Measurements from ENCODE around the gene EXOSC10. TPM values are rescaled to one million over a fixed set of nuclear protein-coding genes. Genes with fewer than 3 reads are reported as not detected.
"Not testable (repeated sequence)": the region's sequence is repeated elsewhere in the genome, so short reads cannot be mapped to it uniquely, and the experiment has no call there.

EXOSC10 gene
- total and polyA plus RNA-seq, 2 donors (not counting 3 experiments of a cell fraction or from before 2014, with no cell fraction given): 74.9 to 103 TPM

- H3K9ac ChIP-seq (replicated peaks; ENCODE audit: extremely low read depth, insufficient read depth, low read length): no peak overlapping the region
- no peaks in the 10 kb centered on the region for H3K27me3 ChIP-seq (ENCODE audit: control insufficient read depth in 2 of 2, insufficient read depth in 2 of 2, low read length in 2 of 2)
- DNase-seq (ENCODE audit: low read depth, low spot score) (no peak), FAIRE-seq (no peak)
- no peak overlapping the region for H2AFZ ChIP-seq (ENCODE audit: low read depth, low read length)
- ChIA-PET CTCF (no interaction called here), POLR2A (no interaction called here)
- no peak overlapping the region for H3K4me2 ChIP-seq (ENCODE audit: insufficient read depth, low read length)
- peaks cover 5 to 7% of the 10 kb centered on the region in 2 experiments for H3K36me3 ChIP-seq (ENCODE audit: control insufficient read depth in 2 of 2, extremely low read depth in 1 of 2, insufficient read depth in 2 of 2, low read length in 2 of 2)
- H3K9me1 ChIP-seq (replicated peaks; ENCODE audit: control insufficient read depth, extremely low read depth, insufficient read depth, low read length): no peaks in the 10 kb centered on the region
- no peaks in the 10 kb centered on the region for H4K20me1 ChIP-seq (replicated peaks; ENCODE audit: control insufficient read depth, extremely low read depth, insufficient read depth, low read length)
- peaks cover 12% of the 10 kb centered on the region for H3K4me1 ChIP-seq (ENCODE audit: control insufficient read depth, extremely low read depth, insufficient read depth, low read length)
- H3K4me3 ChIP-seq (replicated peaks in 1 of 3; ENCODE audit: insufficient read depth in 1 of 3, low read depth in 1 of 3, low read length in 3 of 3): no peak overlapping the region
- intact Hi-C loops (cut with micrococcal nuclease): no loop called here
- H3K27ac ChIP-seq (ENCODE audit: insufficient read depth, low read depth, low read length): no peak overlapping the region
- TF ChIP-seq JUN (IDR thresholded peaks at IDR 0.05; ENCODE audit: borderline replicate concordance, insufficient read depth, insufficient read length, low read depth) (no peak), GATA2 (IDR thresholded peaks at IDR 0.05; ENCODE audit: insufficient read depth, insufficient read length, low read depth, low read length) (no peak), EZH2 (IDR thresholded peaks at IDR 0.05; ENCODE audit: borderline replicate concordance, low read depth, low read length, severe bottlenecking) (no peak), POLR2A (IDR thresholded peaks at IDR 0.05; ENCODE audit: low read depth, low read length) (no peak), CTCF (IDR thresholded peaks at IDR 0.05; ENCODE audit: extremely low read depth in 1 of 2, insufficient read depth in 1 of 2, low read depth in 1 of 2, low read length in 2 of 2) (no peak), MYC (IDR thresholded peaks at IDR 0.05; ENCODE audit: low read depth, low read length) (no peak), POLR2AphosphoS5 (IDR thresholded peaks at IDR 0.05; ENCODE audit: insufficient read depth, low read depth, low read length) (no peak), FOS (IDR thresholded peaks at IDR 0.05; ENCODE audit: borderline replicate concordance, insufficient read depth, low read length) (no peak), MAX (IDR thresholded peaks at IDR 0.05; ENCODE audit: insufficient read depth, insufficient read length) (no peak)
- dilution Hi-C loops (cut with MboI; ENCODE audit: extremely low pct_ligation_motif_present, low sequenced_read_pairs): no loop called here
- H3K79me2 ChIP-seq (ENCODE audit: control insufficient read depth, insufficient read depth, low read length): peaks cover 20% of the 10 kb centered on the region
- no peaks in the 10 kb centered on the region for H3K9me3 ChIP-seq (replicated peaks; ENCODE audit: control insufficient read depth, insufficient read depth, low read length)
- BruUV-seq (replicated peaks): no TSS peak
These were observed 1.7 kb upstream of the EXOSC10 start for GRCh38 chr1:11101347-11101746.

- H3K4me2 ChIP-seq (ENCODE audit: insufficient read depth, low read length); FAIRE-seq; DNase-seq (ENCODE audit: low read depth, low spot score); H3K9me3 ChIP-seq (replicated peaks; ENCODE audit: control insufficient read depth, insufficient read depth, low read length); H3K36me3 ChIP-seq (ENCODE audit: control insufficient read depth in 2 of 2, extremely low read depth in 1 of 2, insufficient read depth in 2 of 2, low read length in 2 of 2); CTCF ChIA-PET; H3K27ac ChIP-seq (ENCODE audit: insufficient read depth, low read depth, low read length); H2AFZ ChIP-seq (ENCODE audit: low read depth, low read length); H3K27me3 ChIP-seq (ENCODE audit: control insufficient read depth in 2 of 2, insufficient read depth in 2 of 2, low read length in 2 of 2); intact Hi-C loops (cut with micrococcal nuclease); H3K9ac ChIP-seq (replicated peaks; ENCODE audit: extremely low read depth, insufficient read depth, low read length); POLR2A ChIA-PET; H4K20me1 ChIP-seq (replicated peaks; ENCODE audit: control insufficient read depth, extremely low read depth, insufficient read depth, low read length); BruUV-seq (replicated peaks); H3K9me1 ChIP-seq (replicated peaks; ENCODE audit: control insufficient read depth, extremely low read depth, insufficient read depth, low read length); dilution Hi-C loops (cut with MboI; ENCODE audit: extremely low pct_ligation_motif_present, low sequenced_read_pairs); H3K4me3 ChIP-seq (replicated peaks in 1 of 3; ENCODE audit: insufficient read depth in 1 of 3, low read depth in 1 of 3, low read length in 3 of 3): not testable (repeated sequence)
- Histone ChIP-seq H3K79me2 (ENCODE audit: control insufficient read depth, insufficient read depth, low read length) (peaks cover 20% of the 10 kb centered on the region), H3K4me1 (ENCODE audit: control insufficient read depth, extremely low read depth, insufficient read depth, low read length) (peaks cover 12% of the 10 kb centered on the region)
These were observed 1.1 kb upstream of the EXOSC10 start for GRCh38 chr1:11100806-11101205.
